GM18520 (cell line): ENCODE results near the gene PPP4R2.
A peak's percentile ranks its signal among the peaks of the same experiment; 100 is the strongest.

Experiments used
- ATAC-seq: cut with Tn5 transposase; IDR thresholded peaks from one replicate; pipeline ENCODE4 v1.9.1; 2021; ENCODE audit not compliant: unreplicated experiment

Gene PPP4R2

GRCh38 chr3:72996473-72997333 is at the start of gene PPP4R2:
Gene PPP4R2, plus strand, starts transcription at chr3:72996811. Its CDS starts 227 bp downstream, at chr3:72997038.
- peak; percentile 76 for ATAC-seq

- ATAC-seq = no peak
These were observed 48.7 kb upstream of the PPP4R2 start for GRCh38 chr3:72947715-72948490.

GRCh38 chr3:72949016-72949415 is 47.6 kb upstream of the PPP4R2 start:
- ATAC-seq = no peak

GRCh38 chr3:72950372-72950771 is 46.2 kb upstream of the PPP4R2 start:
- no peak for ATAC-seq

- ATAC-seq = no peak
These were observed 45.8 kb upstream of the PPP4R2 start for GRCh38 chr3:72950801-72951200.

GRCh38 chr3:72951259-72951722 is 45.3 kb upstream of the PPP4R2 start:
- ATAC-seq = peak; percentile 79

GRCh38 chr3:72953325-72953956 is 43.2 kb upstream of the PPP4R2 start:
- no peak for ATAC-seq

- ATAC-seq = no peak
These were observed 39.3 kb upstream of the PPP4R2 start for GRCh38 chr3:72957297-72957696.

GRCh38 chr3:72959336-72959735 is 37.3 kb upstream of the PPP4R2 start:
- ATAC-seq = no peak

GRCh38 chr3:72960812-72961518 is 35.6 kb upstream of the PPP4R2 start:
- no peak for ATAC-seq

- ATAC-seq = no peak
These were observed 34.9 kb upstream of the PPP4R2 start for GRCh38 chr3:72961752-72962151.

- no peak for ATAC-seq
These were observed 34.3 kb upstream of the PPP4R2 start for GRCh38 chr3:72962317-72962716.

- no peak for ATAC-seq
These were observed 32.0 kb upstream of the PPP4R2 start for GRCh38 chr3:72964633-72965032.

GRCh38 chr3:72968266-72968664 is 28.3 kb upstream of the PPP4R2 start:
- ATAC-seq = no peak

GRCh38 chr3:72969766-72970165 is 26.8 kb upstream of the PPP4R2 start:
- ATAC-seq = no peak

- no peak for ATAC-seq
These were observed 25.7 kb upstream of the PPP4R2 start for GRCh38 chr3:72970942-72971341.

GRCh38 chr3:72972706-72973030 is 23.9 kb upstream of the PPP4R2 start:
- ATAC-seq = no peak

GRCh38 chr3:72973031-72973723 is 23.4 kb upstream of the PPP4R2 start:
- ATAC-seq = no peak

- no peak for ATAC-seq
These were observed 22.8 kb upstream of the PPP4R2 start for GRCh38 chr3:72973786-72974185.

- no peak for ATAC-seq
These were observed 21.7 kb upstream of the PPP4R2 start for GRCh38 chr3:72974956-72975355.
